ENCODE data around the gene EPHA6.

- no peak for TF ChIP-seq POLR2AphosphoS5 (IDR thresholded peaks at IDR 0.05; ENCODE audit: low read length)
- TF ChIP-seq CTCF (IDR thresholded peaks at IDR 0.05 in 2 of 3, conservative IDR thresholded peaks at IDR 0.05 in 1 of 3; ENCODE audit: control insufficient read depth in 2 of 3, extremely low read depth in 1 of 3, insufficient read depth in 1 of 3, low read depth in 3 of 3, low read length in 3 of 3), result no peak
- TF ChIP-seq ZNF24 (IDR thresholded peaks at IDR 0.05), result no peak
- no peak for TF ChIP-seq RFX5 (IDR thresholded peaks at IDR 0.05; ENCODE audit: low read depth, low read length)
- no peak for TF ChIP-seq PAX8 (IDR thresholded peaks at IDR 0.05)
- no peak for TF ChIP-seq ASH2L (IDR thresholded peaks at IDR 0.05; ENCODE audit: borderline replicate concordance, low read depth)
- TF ChIP-seq SIN3A (IDR thresholded peaks at IDR 0.05; ENCODE audit: low read depth, low read length), result no peak
- TF ChIP-seq CREB1 (IDR thresholded peaks at IDR 0.05; ENCODE audit: low read depth), result no peak
- no peak for TF ChIP-seq REST (IDR thresholded peaks at IDR 0.05; ENCODE audit: low read depth, low read length)
Measured at GRCh38 chr3:96966181-96966929, 152.0 kb downstream of the EPHA6 start.

Data from GM12878 (cell line).